GM12878 (cell line): ENCODE results near the gene YAF2. TPM values are rescaled to one million over a fixed set of nuclear protein-coding genes. Genes with fewer than 3 reads are reported as not detected.
A peak's percentile ranks its signal among the peaks of the same experiment; 100 is the strongest.

Source experiments
- ATAC-seq: fragments of 200-7000 bp; cut with Tn5 transposase; 3 replicates; pipeline ENCODE4 v1.9.1; 2020; ENCODE audit warnings: mild to moderate bottlenecking, moderate library complexity
- BruUV-seq: library from RNA; stranded (reverse); fragments of 400-500 nt; replicated peaks from 2 replicates; lab custom pipeline; 2021; lab: Mats Ljungman, UMichigan
- CTCF ChIA-PET: fragments of 300-600 bp; sonication (Branson Sonifier 250); formaldehyde crosslinking; extraction: SDS; loops from one replicate; lab custom pipeline; 2021; ENCODE audit warnings: inconsistent platforms; lab: Yijun Ruan, JAX
- POLR2A ChIA-PET: fragments of 350-600 bp; formaldehyde crosslinking; extraction: SDS; loops from one replicate; lab custom pipeline; 2021; ENCODE audit warnings: inconsistent platforms; lab: Charles Lee
- RAD21 ChIA-PET: fragments of 300-600 bp; sonication (Branson Sonifier 250); formaldehyde crosslinking; loops from one replicate; lab custom pipeline; 2023; ENCODE audit warnings: antibody characterized with exemption; ENCODE audit not compliant: unreplicated experiment; lab: Charles Lee
- SMC1A ChIA-PET: fragments of 300-600 bp; sonication (Branson Sonifier 250); formaldehyde crosslinking; loops from one replicate; lab custom pipeline; 2023; ENCODE audit not compliant: unreplicated experiment, uncharacterized antibody; lab: Charles Lee
- DNase-seq: peaks from one replicate; pipeline ENCODE4 v3.0.0-alpha.2; 2011; ENCODE audit warnings: low read depth, low spot score
- FAIRE-seq: peaks from 3 replicates; lab custom pipeline; 2011; peaks lifted over from hg19 to GRCh38; lab: Jason Lieb, UNC
- H2AFZ ChIP-seq: 2 replicates; pipeline ENCODE4 v1.6.0; 2011; ENCODE audit warnings: low read depth, low read length, control low read depth; ENCODE audit not compliant: control insufficient read depth
- H3K27ac ChIP-seq: 2 replicates; pipeline ENCODE4 v1.5.1; 2011; ENCODE audit warnings: control low read depth; ENCODE audit not compliant: control insufficient read depth, insufficient read depth
- H3K27me3 ChIP-seq, 2 experiments: replicated peaks in 1 of 2; 2 replicates each; pipeline versions ENCODE4 v1.6.0 to v1.6.1; 2011; ENCODE audit warnings: low read length in 1 of 2; ENCODE audit not compliant: control insufficient read depth in 2 of 2, insufficient read depth in 2 of 2
- H3K36me3 ChIP-seq, 2 experiments: 2 replicates each; pipeline ENCODE4 v1.5.1; 2011; ENCODE audit warnings: low read length in 1 of 2; ENCODE audit not compliant: control insufficient read depth in 2 of 2, insufficient read depth in 2 of 2
- H3K4me1 ChIP-seq: 2 replicates; pipeline ENCODE4 v1.6.1; 2011; ENCODE audit warnings: mild to moderate bottlenecking, low read length, moderate library complexity, mixed read lengths; ENCODE audit not compliant: control insufficient read depth, insufficient read depth
- H3K4me2 ChIP-seq: 2 replicates; pipeline ENCODE4 v1.6.0; 2011; ENCODE audit warnings: control low read depth; ENCODE audit not compliant: control insufficient read depth, insufficient read depth
- H3K4me3 ChIP-seq: fragments of 200-600 bp; sonication (generic); 2 replicates; pipeline ENCODE4 v1.5.1; 2016
- H3K79me2 ChIP-seq: 2 replicates; pipeline ENCODE4 v1.6.0; 2011; ENCODE audit warnings: low read length; ENCODE audit not compliant: control insufficient read depth, insufficient read depth
- H3K9ac ChIP-seq: 2 replicates; pipeline ENCODE4 v1.8.0; 2011; ENCODE audit warnings: low read length, control low read depth, mixed read lengths; ENCODE audit not compliant: control insufficient read depth, insufficient read depth
- H3K9me3 ChIP-seq: replicated peaks from 3 replicates; pipeline ENCODE4 v1.5.1; 2011; ENCODE audit warnings: mild to moderate bottlenecking, low read length; ENCODE audit not compliant: control insufficient read depth, insufficient read depth
- H4K20me1 ChIP-seq: 2 replicates; pipeline ENCODE4 v1.6.0; 2011; ENCODE audit not compliant: control insufficient read depth, insufficient read depth
- ATF2 ChIP-seq: IDR thresholded peaks from 2 replicates; pipeline ENCODE4 v1.6.1; 2012; ENCODE audit warnings: low read length, inconsistent platforms
- HDGF ChIP-seq: fragments of 450-650 bp; IDR thresholded peaks from 2 replicates; pipeline ENCODE4 v1.6.1; 2016; ENCODE audit warnings: antibody characterized with exemption
- MAX ChIP-seq: IDR thresholded peaks from 2 replicates; pipeline ENCODE4 v1.6.1; 2012; ENCODE audit warnings: low read depth, low read length, improper control_type of control experiment
- MLLT1 ChIP-seq: fragments of 450-650 bp; IDR thresholded peaks from 2 replicates; pipeline ENCODE4 v1.6.1; 2016; ENCODE audit warnings: mild to moderate bottlenecking
- PRDM15 ChIP-seq: fragments of 450-650 bp; formaldehyde crosslinking; IDR thresholded peaks from 2 replicates; pipeline ENCODE4 v1.4.0; 2020; ENCODE audit warnings: mild to moderate bottlenecking, moderate library complexity
- WGBS: methylation state at CpG from one replicate; pipeline ENCODE4 v1.1.6; 2016; ENCODE audit warnings: low lambda C conversion rate; ENCODE audit not compliant: insufficient replicate concordance, insufficient coverage; ENCODE audit errors: missing lambda C conversion rate; 5-methylcytosine and 5-hydroxymethylcytosine counted together
- in situ Hi-C: fragments of 300-500 bp; cut with MboI; formaldehyde crosslinking; loops from 9 replicates; pipeline ENCODE4 v1.14.3; 2018; ENCODE audit warnings: mixed read lengths
- intact Hi-C: fragments of 100-400 bp; cut with micrococcal nuclease; formaldehyde crosslinking; loops from one replicate; pipeline ENCODE4 v1.14.2; 2022; ENCODE audit not compliant: unreplicated experiment
- polyA plus RNA-seq, 11 experiments: library from polyadenylated mRNA; depleted of rRNA in 4 of 11; unstranded in 6 of 11; stranded (reverse) in 5 of 11; fragments of >200 nt; fragmentation: Nextera tagmentation in 4 of 11; fragmentation: Illumina TruSeq in 1 of 11; extraction: Ambion mirVana in 4 of 11; extraction: Trizol in 1 of 11; gene quantifications; 1 replicate in 1 of 11; 2 replicates in 10 of 11; pipeline versions ENCODE4 v1.2.1 to v1.2.3, GENCODE V29; 2011 to 2016; ENCODE audit warnings: inconsistent platforms in 2 of 11, missing spikeins in 2 of 11, low read depth in 1 of 11
- total RNA-seq, 4 experiments: library from RNA; depleted of rRNA in 3 of 4; stranded (reverse); fragments of >200 nt in 3 of 4; fragmentation: Illumina TruSeq in 1 of 4; extraction: Trizol in 1 of 4; gene quantifications; 2 replicates each; pipeline versions ENCODE4 v1.2.1 to v1.2.3, GENCODE V29; 2013 to 2021

Gene YAF2
- total and polyA plus RNA-seq, 10 of the 15 experiments (the other 5 are each of a cell fraction or from before 2014, with no cell fraction given): 18.8 to 36.6 (median 23.0) TPM

GRCh38 chr12:42145552-42146215 lies 92.4 kb downstream of the YAF2 start:
- CTCF ChIA-PET: interaction anchor here (0.9 to 1.3 kb wide), 6 partner anchors 9 to 226 kb away, joined by 3 to 6 read pairs (median 3); no protein-coding TSS in a partner anchor
- Histone ChIP-seq H3K4me2 (peak overlapping the region; percentile 98), H3K4me3 (peak overlapping the region; percentile 82; the same call in 1 of the 2 replicates), H3K9me3 (no peaks in the 10 kb centered on the region), H2AFZ (peak overlapping the region; percentile 94), H3K27ac (no peak overlapping the region), H3K4me1 (peaks cover 5% of the 10 kb centered on the region; the same call in 1 of the 2 replicates), H3K36me3 (no peaks in the 10 kb centered on the region), H3K79me2 (peaks cover 32% of the 10 kb centered on the region), H4K20me1 (no peaks in the 10 kb centered on the region), H3K9ac (no peak overlapping the region; the same call in 1 of the 2 replicates), H3K27me3 (no peaks in the 10 kb centered on the region)
- SMC1A ChIA-PET: interaction anchor here (0.8 to 1.5 kb wide), 13 partner anchors 9 to 227 kb away, joined by 3 to 7 read pairs (median 4); partner anchors contain the start of genes PPHLN1 and ZCRB1
- TF ChIP-seq PRDM15 (CRISPR knock-in tag): no peak
- TF ChIP-seq MAX: 0 out of 2 replicates have a peak, but pooled peaks have one; percentile 29
- no peak for TF ChIP-seq HDGF
- TF ChIP-seq ATF2: no peak
- peak; percentile 33; the same call in 1 of the 2 replicates for TF ChIP-seq MLLT1
- no TSS peak for BruUV-seq
- FAIRE-seq: no peak
- in situ Hi-C loops: no loop called here
- RAD21 ChIA-PET: interaction anchor here (0.7 to 1.0 kb wide), 6 partner anchors 14 to 186 kb away, joined by 3 to 6 read pairs (median 3); no protein-coding TSS in a partner anchor
- no peak for ATAC-seq
- intact Hi-C loops: loop anchor here (10.0 kb wide), 1 partner anchor 319 kb away; no protein-coding TSS in a partner anchor
- no peak for DNase-seq
- POLR2A ChIA-PET: interaction anchor here (0.7 to 1.4 kb wide), 5 partner anchors 15 to 181 kb away, joined by 3 to 8 read pairs (median 5); partner anchors contain the start of genes PPHLN1 and ZCRB1
- 81% methylated on average over 11 of the region's 11 CpGs for WGBS
